Activated naive CD8-positive, alpha-beta T cell treated with anti-CD3 and anti-CD28 coated beads, Interleukin-2, amount 10 ng/mL, durations not matched to agents 7 days and 5 days (primary cell): ENCODE data around the gene NTF3. TPM values are rescaled to one million over a fixed set of nuclear protein-coding genes. Genes with fewer than 3 reads are reported as not detected.

Source experiments
- ATAC-seq: fragments of 150-1000 bp; cut with Tn5 transposase; one replicate; pipeline ENCODE4 v1.10.0; 2021; ENCODE audit warnings: low read depth, moderate library complexity
- POLR2A ChIA-PET: fragments of 350-600 bp; sonication (Branson Sonifier 250); formaldehyde crosslinking; loops from one replicate; lab custom pipeline; 2021; ENCODE audit warnings: antibody characterized with exemption; lab: Charles Lee
- DNase-seq: peaks from one replicate; pipeline ENCODE4 v3.0.0; 2021
- H3K27ac Mint-ChIP-seq: one replicate; pipeline ENCODE4 v1.8.0; 2022; ENCODE audit warnings: mild to moderate bottlenecking, mixed read lengths
- H3K27me3 Mint-ChIP-seq: one replicate; pipeline ENCODE4 v1.8.0; 2022; ENCODE audit warnings: mild to moderate bottlenecking, moderate library complexity, mixed read lengths
- H3K36me3 Mint-ChIP-seq: one replicate; pipeline ENCODE4 v1.8.0; 2021; ENCODE audit warnings: mild to moderate bottlenecking, mixed read lengths
- H3K4me1 Mint-ChIP-seq: one replicate; pipeline ENCODE4 v1.8.0; 2021; ENCODE audit warnings: mixed read lengths
- H3K4me3 Mint-ChIP-seq: one replicate; pipeline ENCODE4 v1.8.0; 2022; ENCODE audit warnings: mild to moderate bottlenecking, moderate library complexity, mixed read lengths
- H3K9me3 Mint-ChIP-seq: one replicate; pipeline ENCODE4 v1.8.0; 2021; ENCODE audit warnings: mixed read lengths
- total RNA-seq, 2 experiments: library from RNA; stranded (reverse); gene quantifications; one replicate each; pipeline ENCODE4 v1.2.3, GENCODE V29; 2021

The NTF3 gene
- total RNA-seq, 2 experiments from 2014 or later = not detected

GRCh38 chr12:5493018-5493417, 61.1 kb downstream of the NTF3 start:
- Mint-ChIP-seq H3K9me3 (no peaks in the 10 kb centered on the region), H3K4me3 (no peak overlapping the region), H3K27me3 (no peaks in the 10 kb centered on the region), H3K4me1 (no peaks in the 10 kb centered on the region), H3K27ac (no peak overlapping the region), H3K36me3 (no peaks in the 10 kb centered on the region)
- ATAC-seq (no peak), DNase-seq (no peak)
- POLR2A ChIA-PET = no interaction called here

- H3K9me3 Mint-ChIP-seq = no peaks in the 10 kb centered on the region
- H3K36me3 Mint-ChIP-seq = no peaks in the 10 kb centered on the region
These were observed 62.4 kb downstream of the NTF3 start for GRCh38 chr12:5494343-5494742.

GRCh38 chr12:5497329-5498053, 65.6 kb downstream of the NTF3 start:
- H3K36me3 Mint-ChIP-seq = no peaks in the 10 kb centered on the region
- H3K4me1 Mint-ChIP-seq = no peaks in the 10 kb centered on the region
- H3K9me3 Mint-ChIP-seq = no peaks in the 10 kb centered on the region
- POLR2A ChIA-PET = no interaction called here
- no peak for DNase-seq
- H3K27ac Mint-ChIP-seq = no peak overlapping the region
- H3K27me3 Mint-ChIP-seq = no peaks in the 10 kb centered on the region
- ATAC-seq = no peak
- H3K4me3 Mint-ChIP-seq = no peak overlapping the region

More at GRCh38 chr12:5494343-5494742, 62.4 kb downstream of the NTF3 start:
- no peak overlapping the region for H3K27ac Mint-ChIP-seq
- POLR2A ChIA-PET = no interaction called here
- no peaks in the 10 kb centered on the region for H3K27me3 Mint-ChIP-seq
- no peaks in the 10 kb centered on the region for H3K4me1 Mint-ChIP-seq
- no peak for DNase-seq
- H3K4me3 Mint-ChIP-seq = no peak overlapping the region
- ATAC-seq = no peak

- Mint-ChIP-seq H3K27me3 (no peaks in the 10 kb centered on the region), H3K9me3 (no peaks in the 10 kb centered on the region), H3K36me3 (no peaks in the 10 kb centered on the region), H3K4me3 (no peak overlapping the region), H3K4me1 (no peaks in the 10 kb centered on the region), H3K27ac (no peak overlapping the region)
- ATAC-seq = no peak
- POLR2A ChIA-PET = no interaction called here
- DNase-seq = no peak
These were observed 66.2 kb downstream of the NTF3 start for GRCh38 chr12:5498076-5498475.

GRCh38 chr12:5498806-5499205, 66.9 kb downstream of the NTF3 start:
- POLR2A ChIA-PET = no interaction called here
- H3K36me3 Mint-ChIP-seq = no peaks in the 10 kb centered on the region
- no peak overlapping the region for H3K4me3 Mint-ChIP-seq
- H3K9me3 Mint-ChIP-seq = no peaks in the 10 kb centered on the region
- H3K27me3 Mint-ChIP-seq = no peaks in the 10 kb centered on the region
- no peak overlapping the region for H3K27ac Mint-ChIP-seq
- DNase-seq (no peak), ATAC-seq (no peak)
- no peaks in the 10 kb centered on the region for H3K4me1 Mint-ChIP-seq

- ATAC-seq (no peak), DNase-seq (no peak)
- H3K27ac Mint-ChIP-seq = no peak overlapping the region
- POLR2A ChIA-PET = no interaction called here
- H3K27me3 Mint-ChIP-seq = no peaks in the 10 kb centered on the region
- no peaks in the 10 kb centered on the region for H3K4me1 Mint-ChIP-seq
- no peaks in the 10 kb centered on the region for H3K9me3 Mint-ChIP-seq
- no peak overlapping the region for H3K4me3 Mint-ChIP-seq
- H3K36me3 Mint-ChIP-seq = no peaks in the 10 kb centered on the region
These were observed 67.8 kb downstream of the NTF3 start for GRCh38 chr12:5499566-5500330.

GRCh38 chr12:5500331-5500659, 68.4 kb downstream of the NTF3 start:
- Mint-ChIP-seq H3K9me3 (no peaks in the 10 kb centered on the region), H3K27ac (no peak overlapping the region), H3K4me3 (no peak overlapping the region), H3K36me3 (no peaks in the 10 kb centered on the region), H3K27me3 (no peaks in the 10 kb centered on the region), H3K4me1 (no peaks in the 10 kb centered on the region)
- POLR2A ChIA-PET = no interaction called here
- no peak for ATAC-seq
- no peak for DNase-seq

- Mint-ChIP-seq H3K9me3 (no peaks in the 10 kb centered on the region), H3K36me3 (no peaks in the 10 kb centered on the region), H3K4me3 (no peak overlapping the region), H3K4me1 (peaks cover 2% of the 10 kb centered on the region), H3K27me3 (no peaks in the 10 kb centered on the region), H3K27ac (no peak overlapping the region)
- no peak for ATAC-seq
- no peak for DNase-seq
- POLR2A ChIA-PET = no interaction called here
These were observed 71.9 kb downstream of the NTF3 start for GRCh38 chr12:5503774-5504173.

GRCh38 chr12:5505116-5505515, 73.2 kb downstream of the NTF3 start:
- Mint-ChIP-seq H3K4me3 (no peak overlapping the region), H3K36me3 (no peaks in the 10 kb centered on the region), H3K27ac (no peak overlapping the region), H3K27me3 (no peaks in the 10 kb centered on the region), H3K4me1 (peaks cover 2% of the 10 kb centered on the region), H3K9me3 (no peaks in the 10 kb centered on the region)
- DNase-seq = no peak
- POLR2A ChIA-PET = no interaction called here
- no peak for ATAC-seq

- Mint-ChIP-seq H3K4me3 (no peak overlapping the region), H3K4me1 (peaks cover 2% of the 10 kb centered on the region), H3K27ac (no peak overlapping the region), H3K9me3 (no peaks in the 10 kb centered on the region), H3K27me3 (no peaks in the 10 kb centered on the region), H3K36me3 (no peaks in the 10 kb centered on the region)
- DNase-seq (no peak), ATAC-seq (no peak)
- POLR2A ChIA-PET = no interaction called here
These were observed 73.8 kb downstream of the NTF3 start for GRCh38 chr12:5505751-5506150.

- Mint-ChIP-seq H3K9me3 (no peaks in the 10 kb centered on the region), H3K36me3 (no peaks in the 10 kb centered on the region), H3K27me3 (peaks cover 3% of the 10 kb centered on the region), H3K4me3 (no peak overlapping the region), H3K27ac (no peak overlapping the region), H3K4me1 (peaks cover 2% of the 10 kb centered on the region)
- DNase-seq = no peak
- ATAC-seq = no peak
- POLR2A ChIA-PET = no interaction called here
These were observed 74.4 kb downstream of the NTF3 start for GRCh38 chr12:5506295-5506694.

GRCh38 chr12:5506821-5507231, 74.9 kb downstream of the NTF3 start:
- peaks cover 2% of the 10 kb centered on the region for H3K4me1 Mint-ChIP-seq
- H3K27ac Mint-ChIP-seq = no peak overlapping the region
- H3K9me3 Mint-ChIP-seq = no peaks in the 10 kb centered on the region
- ATAC-seq = no peak
- H3K36me3 Mint-ChIP-seq = no peaks in the 10 kb centered on the region
- H3K27me3 Mint-ChIP-seq = peaks cover 4% of the 10 kb centered on the region
- POLR2A ChIA-PET = no interaction called here
- no peak for DNase-seq
- H3K4me3 Mint-ChIP-seq = no peak overlapping the region

- no peak overlapping the region for H3K27ac Mint-ChIP-seq
- no peaks in the 10 kb centered on the region for H3K9me3 Mint-ChIP-seq
- ATAC-seq = no peak
- POLR2A ChIA-PET = no interaction called here
- DNase-seq = no peak
- no peaks in the 10 kb centered on the region for H3K36me3 Mint-ChIP-seq
- H3K4me1 Mint-ChIP-seq = peaks cover 2% of the 10 kb centered on the region
- no peak overlapping the region for H3K4me3 Mint-ChIP-seq
- H3K27me3 Mint-ChIP-seq = peaks cover 4% of the 10 kb centered on the region
These were observed 75.6 kb downstream of the NTF3 start for GRCh38 chr12:5507401-5507935.

GRCh38 chr12:5507944-5508343, 76.0 kb downstream of the NTF3 start:
- DNase-seq (no peak), ATAC-seq (no peak)
- H3K9me3 Mint-ChIP-seq = no peaks in the 10 kb centered on the region
- POLR2A ChIA-PET = no interaction called here
- no peak overlapping the region for H3K27ac Mint-ChIP-seq
- peaks cover 4% of the 10 kb centered on the region for H3K27me3 Mint-ChIP-seq
- H3K4me1 Mint-ChIP-seq = peaks cover 2% of the 10 kb centered on the region
- H3K4me3 Mint-ChIP-seq = no peak overlapping the region
- H3K36me3 Mint-ChIP-seq = no peaks in the 10 kb centered on the region
